ENCODE data around the gene GAS2L1.

DNA sequence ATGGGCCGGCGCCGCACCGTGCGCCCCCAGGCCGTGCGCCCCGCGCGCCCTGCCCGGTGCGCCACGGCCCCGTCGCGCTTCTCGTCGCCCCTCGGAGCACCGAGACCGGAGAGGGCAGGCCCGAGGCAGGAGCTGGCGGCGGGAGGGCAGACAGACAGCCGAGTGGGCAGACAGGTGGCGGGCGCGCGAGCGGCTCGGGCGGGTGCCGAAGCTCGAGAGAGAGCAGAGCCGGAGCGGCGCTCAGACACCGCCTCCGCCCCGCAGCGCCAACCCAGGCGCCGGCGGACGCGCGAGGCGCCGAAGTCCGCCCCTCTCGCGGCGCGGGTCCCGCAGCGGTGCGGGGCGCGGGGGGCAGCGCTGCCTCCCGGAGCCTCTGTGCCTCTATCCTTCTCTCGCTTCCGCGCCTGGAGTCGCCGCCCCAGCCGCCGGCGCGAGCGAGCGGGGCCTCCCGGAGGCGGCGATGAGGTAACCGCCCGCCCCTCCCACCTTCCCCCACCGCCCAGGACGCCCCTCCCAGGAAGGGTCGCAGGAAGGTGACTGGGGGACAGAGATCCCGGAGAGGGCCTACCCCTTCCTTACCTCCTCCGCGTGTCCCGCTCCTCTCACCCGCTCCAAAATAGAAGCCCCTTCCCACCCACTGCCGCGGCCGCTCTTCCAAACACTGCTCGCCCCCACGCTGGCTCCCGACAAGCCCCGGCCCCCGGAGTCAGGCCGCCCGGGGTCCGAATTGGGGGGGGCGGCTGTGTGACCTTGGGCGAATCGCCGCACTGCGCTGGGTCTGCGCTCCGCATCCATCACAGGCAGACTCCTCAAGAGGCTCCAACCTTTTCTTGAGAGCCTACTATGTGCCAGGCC, 9.1 kb downstream of the GAS2L1 start, which contains the start of gene RASL10A:
- TF ChIP-seq, protein P1, sequence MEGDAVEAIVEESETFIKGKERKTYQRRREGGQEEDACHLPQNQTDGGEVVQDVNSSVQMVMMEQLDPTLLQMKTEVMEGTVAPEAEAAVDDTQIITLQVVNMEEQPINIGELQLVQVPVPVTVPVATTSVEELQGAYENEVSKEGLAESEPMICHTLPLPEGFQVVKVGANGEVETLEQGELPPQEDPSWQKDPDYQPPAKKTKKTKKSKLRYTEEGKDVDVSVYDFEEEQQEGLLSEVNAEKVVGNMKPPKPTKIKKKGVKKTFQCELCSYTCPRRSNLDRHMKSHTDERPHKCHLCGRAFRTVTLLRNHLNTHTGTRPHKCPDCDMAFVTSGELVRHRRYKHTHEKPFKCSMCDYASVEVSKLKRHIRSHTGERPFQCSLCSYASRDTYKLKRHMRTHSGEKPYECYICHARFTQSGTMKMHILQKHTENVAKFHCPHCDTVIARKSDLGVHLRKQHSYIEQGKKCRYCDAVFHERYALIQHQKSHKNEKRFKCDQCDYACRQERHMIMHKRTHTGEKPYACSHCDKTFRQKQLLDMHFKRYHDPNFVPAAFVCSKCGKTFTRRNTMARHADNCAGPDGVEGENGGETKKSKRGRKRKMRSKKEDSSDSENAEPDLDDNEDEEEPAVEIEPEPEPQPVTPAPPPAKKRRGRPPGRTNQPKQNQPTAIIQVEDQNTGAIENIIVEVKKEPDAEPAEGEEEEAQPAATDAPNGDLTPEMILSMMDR (conservative IDR thresholded peaks at IDR 0.05; ENCODE audit: low read depth, low read length) = no peak
- TF ChIP-seq MXI1 (IDR thresholded peaks at IDR 0.05; ENCODE audit: borderline replicate concordance, low read depth, low read length) = no peak
- no peak for TF ChIP-seq POLR2A (IDR thresholded peaks at IDR 0.05; ENCODE audit: low read depth, low read length)
- TF ChIP-seq MAZ (IDR thresholded peaks at IDR 0.05; ENCODE audit: borderline replicate concordance, low read depth, low read length) = no peak
- TF ChIP-seq, protein P2, sequence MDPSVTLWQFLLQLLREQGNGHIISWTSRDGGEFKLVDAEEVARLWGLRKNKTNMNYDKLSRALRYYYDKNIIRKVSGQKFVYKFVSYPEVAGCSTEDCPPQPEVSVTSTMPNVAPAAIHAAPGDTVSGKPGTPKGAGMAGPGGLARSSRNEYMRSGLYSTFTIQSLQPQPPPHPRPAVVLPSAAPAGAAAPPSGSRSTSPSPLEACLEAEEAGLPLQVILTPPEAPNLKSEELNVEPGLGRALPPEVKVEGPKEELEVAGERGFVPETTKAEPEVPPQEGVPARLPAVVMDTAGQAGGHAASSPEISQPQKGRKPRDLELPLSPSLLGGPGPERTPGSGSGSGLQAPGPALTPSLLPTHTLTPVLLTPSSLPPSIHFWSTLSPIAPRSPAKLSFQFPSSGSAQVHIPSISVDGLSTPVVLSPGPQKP (IDR thresholded peaks at IDR 0.05; ENCODE audit: borderline replicate concordance, low read depth, low read length) = no peak
- no peak for TF ChIP-seq CHD1 (IDR thresholded peaks at IDR 0.05; ENCODE audit: low read depth, low read length)
- TF ChIP-seq RAD21 (IDR thresholded peaks at IDR 0.05; ENCODE audit: low read length) = no peak

All from IMR-90 (cell line).